ENCODE data around the gene RNF121. TPM values are rescaled to one million over a fixed set of nuclear protein-coding genes. Genes with fewer than 3 reads are reported as not detected.

Gene RNF121
- total and polyA plus RNA-seq, 12 donors: 13.3 to 49.3 (median 31.3) TPM

DNA sequence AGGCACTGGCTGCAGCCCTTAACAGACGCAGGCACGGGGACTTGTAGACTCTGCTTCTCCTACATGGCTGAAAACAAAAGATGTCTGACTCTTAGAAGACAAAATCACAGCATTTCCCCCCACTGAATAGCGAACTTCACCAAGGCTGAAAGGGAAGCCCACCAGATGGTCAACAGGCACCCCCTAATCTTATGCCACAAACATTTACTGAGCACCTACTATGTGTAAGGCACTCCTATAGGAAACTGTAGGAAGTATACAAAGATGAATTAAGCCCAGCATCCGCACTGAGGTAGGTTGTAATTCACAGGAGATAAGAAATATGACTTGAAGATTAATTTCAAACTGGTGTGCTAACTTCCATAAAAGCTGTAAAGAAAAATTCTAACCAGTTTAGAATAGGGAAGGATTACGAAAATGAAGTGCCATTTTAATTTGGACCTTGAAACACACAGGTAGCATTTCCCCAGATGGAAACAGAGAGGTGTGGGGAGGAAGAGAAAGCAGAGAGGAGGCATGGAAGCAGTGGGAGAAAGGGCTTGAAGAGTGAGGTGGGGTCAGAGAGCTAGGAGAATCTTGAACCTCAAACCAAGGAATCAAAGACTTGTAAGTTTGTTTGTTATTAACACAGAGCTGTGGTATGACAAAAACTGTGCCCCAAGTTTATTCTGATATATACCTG is 113.4 kb downstream of the RNF121 start:
- intact Hi-C loops (cut with DNase I): no loop called here
- H3K4me1 ChIP-seq (replicated peaks in 1 of 2): peaks cover 40 to 42% of the 10 kb centered on the region in 2 donors

DNA sequence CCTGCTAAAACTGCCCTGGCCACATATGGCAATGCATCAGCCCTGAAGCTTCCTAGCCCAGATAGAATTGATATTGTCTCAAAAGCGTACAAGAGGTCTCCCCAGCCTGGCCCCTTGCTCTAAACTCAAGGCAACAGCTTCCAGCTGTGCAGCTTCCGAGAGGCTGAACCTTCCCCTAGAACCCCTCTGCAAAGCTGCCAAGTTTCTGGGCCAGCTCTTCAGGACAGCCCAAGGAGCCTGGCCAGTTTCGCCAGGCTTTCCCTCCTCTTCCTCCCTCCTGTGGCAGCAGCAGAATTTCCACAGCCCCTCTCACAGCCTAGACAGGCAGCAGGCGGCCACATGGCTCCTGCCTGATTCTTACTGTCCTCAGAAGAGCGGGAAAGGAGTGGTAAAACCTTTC is 117.0 kb downstream of the RNF121 start:
- Histone ChIP-seq H3K4me1 (replicated peaks in 1 of 2) (peaks cover 22 to 31% of the 10 kb centered on the region in 2 donors), H3K27ac (peak overlapping the region in 2 of 5 donors; percentile 3 to 37), H3K4me3 (no peak overlapping the region), H3K9me3 (replicated peaks in 1 of 3) (no peaks in the 10 kb centered on the region), H3K27me3 (no peaks in the 10 kb centered on the region), H3K36me3 (replicated peaks in 1 of 2) (no peaks in the 10 kb centered on the region)
- no peak for TF ChIP-seq POLR2A (IDR thresholded peaks at IDR 0.05)
- TF ChIP-seq, protein P1, sequence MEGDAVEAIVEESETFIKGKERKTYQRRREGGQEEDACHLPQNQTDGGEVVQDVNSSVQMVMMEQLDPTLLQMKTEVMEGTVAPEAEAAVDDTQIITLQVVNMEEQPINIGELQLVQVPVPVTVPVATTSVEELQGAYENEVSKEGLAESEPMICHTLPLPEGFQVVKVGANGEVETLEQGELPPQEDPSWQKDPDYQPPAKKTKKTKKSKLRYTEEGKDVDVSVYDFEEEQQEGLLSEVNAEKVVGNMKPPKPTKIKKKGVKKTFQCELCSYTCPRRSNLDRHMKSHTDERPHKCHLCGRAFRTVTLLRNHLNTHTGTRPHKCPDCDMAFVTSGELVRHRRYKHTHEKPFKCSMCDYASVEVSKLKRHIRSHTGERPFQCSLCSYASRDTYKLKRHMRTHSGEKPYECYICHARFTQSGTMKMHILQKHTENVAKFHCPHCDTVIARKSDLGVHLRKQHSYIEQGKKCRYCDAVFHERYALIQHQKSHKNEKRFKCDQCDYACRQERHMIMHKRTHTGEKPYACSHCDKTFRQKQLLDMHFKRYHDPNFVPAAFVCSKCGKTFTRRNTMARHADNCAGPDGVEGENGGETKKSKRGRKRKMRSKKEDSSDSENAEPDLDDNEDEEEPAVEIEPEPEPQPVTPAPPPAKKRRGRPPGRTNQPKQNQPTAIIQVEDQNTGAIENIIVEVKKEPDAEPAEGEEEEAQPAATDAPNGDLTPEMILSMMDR (IDR thresholded peaks at IDR 0.05): no peak
- 66 to 86% (median 74%) methylated on average over 5 of the region's 5 CpGs for whole genome bisulfite sequencing, 4 donors
- DNase-seq: peak in 1 of 7 donors; percentile 50
- intact Hi-C loops (cut with DNase I): no loop called here

More for the DNA sequence above, 113.4 kb downstream of the RNF121 start:
- WGBS, 4 donors: 13 to 25% (median 14%) methylated on average over 4 to 5 of the region's 5 CpGs
- Histone ChIP-seq H3K36me3 (replicated peaks in 1 of 2) (no peaks in the 10 kb centered on the region), H3K9me3 (replicated peaks in 1 of 3) (no peaks in the 10 kb centered on the region), H3K27ac (peak overlapping the region; percentile 90 to 98 (median 96)), H3K27me3 (no peaks in the 10 kb centered on the region), H3K4me3 (peak overlapping the region in 2 of 4 donors; percentile 51 to 71)
- DNase-seq: no peak
- TF ChIP-seq, protein P1 (IDR thresholded peaks at IDR 0.05): no peak
- no peak for TF ChIP-seq POLR2A (IDR thresholded peaks at IDR 0.05)

Other genes with a start within 250 kb of the RNF121 start
- not detected for gene DEFB108B, start 95.8 kb upstream of the RNF121 start, total RNA-seq
- not detected for gene DEFB108B, start 95.8 kb upstream of the RNF121 start, polyA plus RNA-seq
- not detected for gene DEFB131B, start 50.6 kb upstream of the RNF121 start, total RNA-seq
- not detected for gene DEFB131B, start 50.6 kb upstream of the RNF121 start, polyA plus RNA-seq
- 10 to 100 TPM in 1 of 9 donors, 1 to 10 TPM in 8; 3.9 to 11.1 (median 6.2) TPM for gene XNDC1N, start 452 bp upstream of the RNF121 start, total RNA-seq
- gene XNDC1N, start 452 bp upstream of the RNF121 start, polyA plus RNA-seq: 1 to 10 TPM; 2.2 to 8.0 (median 3.4) TPM
- gene IL18BP, start 69.9 kb downstream of the RNF121 start, total RNA-seq: 10 to 100 TPM in 4 of 9 donors, 1 to 10 TPM in 5; 3.2 to 41.2 (median 9.0) TPM
- 10 to 100 TPM; 17.3 to 25.4 (median 19.2) TPM for gene IL18BP, start 69.9 kb downstream of the RNF121 start, polyA plus RNA-seq
- 100 to 1,000 TPM in 8 of 9 donors, 10 to 100 TPM in 1; 87.5 to 380 (median 273) TPM for gene NUMA1, start 151.5 kb downstream of the RNF121 start, total RNA-seq
- gene NUMA1, start 151.5 kb downstream of the RNF121 start, polyA plus RNA-seq: 100 to 1,000 TPM in 2 of 3 donors, 10 to 100 TPM in 1; 86.7 to 677 (median 313) TPM
- 10 to 100 TPM in 5 of 9 donors, 1 to 10 TPM in 4; 2.4 to 15.4 (median 10.9) TPM for gene LRRC51, start 151.8 kb downstream of the RNF121 start, total RNA-seq
- 10 to 100 TPM in 2 of 3 donors, 1 to 10 TPM in 1; 5.3 to 15.7 (median 10.4) TPM for gene LRRC51, start 151.8 kb downstream of the RNF121 start, polyA plus RNA-seq
- 100 to 1,000 TPM; 107 to 297 (median 145) TPM for gene LAMTOR1, start 174.3 kb downstream of the RNF121 start, total RNA-seq
- gene LAMTOR1, start 174.3 kb downstream of the RNF121 start, polyA plus RNA-seq: 100 to 1,000 TPM in 1 of 3 donors, 10 to 100 TPM in 2; 86.1 to 140 (median 89.1) TPM
- gene TOMT, start 176.9 kb downstream of the RNF121 start, total RNA-seq: not detected
- gene TOMT, start 176.9 kb downstream of the RNF121 start, polyA plus RNA-seq: not detected
- 10 to 100 TPM; 15.3 to 47.7 (median 34.5) TPM for gene ANAPC15, start 183.6 kb downstream of the RNF121 start, total RNA-seq
- 10 to 100 TPM; 62.7 to 80.0 (median 77.1) TPM for gene ANAPC15, start 183.6 kb downstream of the RNF121 start, polyA plus RNA-seq
- gene FOLR3, start 206.7 kb downstream of the RNF121 start, total RNA-seq: under 1 TPM in 2 of 9 donors, not detected in 7; 0.88 to 0.96 TPM
- under 1 TPM in 2 of 3 donors, not detected in 1; 0.13 to 0.95 TPM for gene FOLR3, start 206.7 kb downstream of the RNF121 start, polyA plus RNA-seq